Bronchial epithelial cell (primary cell): ENCODE data around the gene ITGA1. TPM values are rescaled to one million over a fixed set of nuclear protein-coding genes. Genes with fewer than 3 reads are reported as not detected.

Experiments used
- DNase-seq: peaks from one replicate; pipeline ENCODE4 v3.0.0-alpha.2; 2010; ENCODE audit warnings: low read depth
- FAIRE-seq: peaks from 2 replicates; lab custom pipeline; 2011; peaks lifted over from hg19 to GRCh38; lab: Jason Lieb, UNC
- H3K27me3 ChIP-seq: 2 replicates; pipeline ENCODE4 v1.5.1; 2011; ENCODE audit warnings: low read length; ENCODE audit not compliant: control insufficient read depth, insufficient read depth
- H3K36me3 ChIP-seq: 2 replicates; pipeline ENCODE4 v1.5.1; 2011; ENCODE audit warnings: low read length; ENCODE audit not compliant: control insufficient read depth, insufficient read depth
- H3K4me3 ChIP-seq: 2 replicates; pipeline ENCODE4 v1.5.1; 2011; ENCODE audit warnings: mild to moderate bottlenecking, low read depth, low read length, control low read depth
- CTCF ChIP-seq: IDR thresholded peaks from 2 replicates; pipeline ENCODE4 v1.5.1; 2011; ENCODE audit warnings: mild to moderate bottlenecking, moderate library complexity, low read length, control low read depth, inconsistent platforms; ENCODE audit not compliant: insufficient read depth, severe bottlenecking
- total RNA-seq: library from RNA; depleted of rRNA; stranded (reverse); fragments of >200 nt; gene quantifications from 2 replicates; pipeline ENCODE4 v1.2.1, GENCODE V29; 2014

Gene ITGA1
- total RNA-seq, 1 donor from 2014 or later, result 3.7 TPM

- no peaks in the 10 kb centered on the region for H3K27me3 ChIP-seq
- no peak overlapping the region for H3K4me3 ChIP-seq
- H3K36me3 ChIP-seq, result peaks cover 3% of the 10 kb centered on the region
- DNase-seq, result no peak
- FAIRE-seq, result no peak
- no peak for TF ChIP-seq CTCF
These were observed 209.7 kb downstream of the ITGA1 start for GRCh38 chr5:52997424-52997823.

- TF ChIP-seq CTCF, result no peak
- Histone ChIP-seq H3K27me3 (no peaks in the 10 kb centered on the region), H3K4me3 (no peak overlapping the region), H3K36me3 (peaks cover 4% of the 10 kb centered on the region)
- DNase-seq (no peak), FAIRE-seq (no peak)
These were observed 211.0 kb downstream of the ITGA1 start for GRCh38 chr5:52998552-52999313.

- no peaks in the 10 kb centered on the region for H3K27me3 ChIP-seq
- peaks cover 4% of the 10 kb centered on the region for H3K36me3 ChIP-seq
- TF ChIP-seq CTCF, result no peak
- DNase-seq (no peak), FAIRE-seq (no peak)
- H3K4me3 ChIP-seq, result no peak overlapping the region
These were observed 211.7 kb downstream of the ITGA1 start for GRCh38 chr5:52999344-52999949.

GRCh38 chr5:53001541-53001940 is 213.8 kb downstream of the ITGA1 start:
- Histone ChIP-seq H3K27me3 (no peaks in the 10 kb centered on the region), H3K4me3 (no peak overlapping the region), H3K36me3 (peaks cover 4% of the 10 kb centered on the region)
- no peak for FAIRE-seq
- DNase-seq, result no peak
- no peak for TF ChIP-seq CTCF

GRCh38 chr5:53002491-53002890 is 214.8 kb downstream of the ITGA1 start:
- no peaks in the 10 kb centered on the region for H3K27me3 ChIP-seq
- FAIRE-seq (no peak), DNase-seq (no peak)
- TF ChIP-seq CTCF, result no peak
- peaks cover 4% of the 10 kb centered on the region for H3K36me3 ChIP-seq
- H3K4me3 ChIP-seq, result no peak overlapping the region

- DNase-seq (no peak), FAIRE-seq (no peak)
- Histone ChIP-seq H3K36me3 (peaks cover 4% of the 10 kb centered on the region), H3K4me3 (no peak overlapping the region), H3K27me3 (no peaks in the 10 kb centered on the region)
- no peak for TF ChIP-seq CTCF
These were observed 215.4 kb downstream of the ITGA1 start for GRCh38 chr5:53003144-53003543.
